ENCODE results near the gene STIM1.
"Not testable (repeated sequence)": the region's sequence is repeated elsewhere in the genome, so short reads cannot be mapped to it uniquely, and the experiment has no call there.

The STIM1 gene

DNA sequence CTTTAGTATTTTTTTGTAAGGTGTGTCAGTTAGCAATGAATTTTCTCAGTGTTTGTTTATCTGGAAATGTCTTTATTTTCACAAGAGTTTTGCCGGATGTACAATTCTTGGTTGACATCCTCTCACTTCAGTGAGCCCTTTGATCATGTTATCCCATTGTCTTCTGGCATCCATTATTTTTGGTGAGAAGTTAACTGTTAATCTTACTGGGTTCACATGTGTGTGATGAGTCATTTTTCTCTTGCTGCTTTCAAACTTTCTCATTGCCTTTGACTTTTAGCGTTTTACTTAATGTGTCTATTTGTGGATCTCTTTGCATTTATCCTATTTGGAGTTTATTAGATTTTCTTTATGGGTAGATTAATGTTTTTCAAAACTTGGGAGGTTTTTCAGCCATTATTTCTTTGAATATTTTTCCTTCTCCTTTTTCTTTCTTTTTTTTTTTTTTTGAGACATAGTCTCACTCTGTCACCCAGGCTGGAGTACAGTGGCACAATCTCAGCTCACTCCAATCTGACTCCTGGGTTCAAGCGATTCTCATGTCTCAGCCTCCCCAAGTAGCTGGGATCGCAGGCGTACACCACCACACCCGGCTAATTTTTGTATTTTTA is 138.7 kb downstream of the STIM1 start:
- Histone ChIP-seq H3K4ac (ENCODE audit: low read depth, low read length) (no peak overlapping the region), H3K9ac (ENCODE audit: low read length) (no peak overlapping the region), H2AK5ac (ENCODE audit: low read length) (no peak overlapping the region), H3K23ac (ENCODE audit: low read length) (no peak overlapping the region), H2BK15ac (replicated peaks; ENCODE audit: low read depth) (no peak overlapping the region), H3K27ac (ENCODE audit: low read depth, low read length) (no peak overlapping the region), H3K36me3 (ENCODE audit: control insufficient read depth, insufficient read depth, low read length) (no peaks in the 10 kb centered on the region), H3K27me3 (ENCODE audit: insufficient read depth, low read length, poor library complexity) (no peaks in the 10 kb centered on the region), H3K4me2 (ENCODE audit: low read length) (no peak overlapping the region), H3K4me1 (ENCODE audit: control insufficient read depth, low read depth, low read length) (no peaks in the 10 kb centered on the region), H3K4me3 (ENCODE audit: low read length) (no peak overlapping the region), H3K18ac (ENCODE audit: low read length) (no peak overlapping the region), H3K56ac (ENCODE audit: low read length) (no peak overlapping the region), H4K8ac (ENCODE audit: low read depth, low read length) (no peak overlapping the region), H4K5ac (ENCODE audit: low read length) (no peak overlapping the region), H2BK120ac (ENCODE audit: low read depth, low read length) (no peak overlapping the region), H3K79me1 (ENCODE audit: low read length) (no peaks in the 10 kb centered on the region), H2BK5ac (ENCODE audit: low read length) (no peak overlapping the region), H3K79me2 (ENCODE audit: control insufficient read depth, insufficient read depth, low read length) (no peaks in the 10 kb centered on the region)
- no CpG with 5 or more reads among the region's 6 CpGs for WGBS (ENCODE audit: extremely low coverage, insufficient coverage, low lambda C conversion rate)
- no peak for DNase-seq

DNA sequence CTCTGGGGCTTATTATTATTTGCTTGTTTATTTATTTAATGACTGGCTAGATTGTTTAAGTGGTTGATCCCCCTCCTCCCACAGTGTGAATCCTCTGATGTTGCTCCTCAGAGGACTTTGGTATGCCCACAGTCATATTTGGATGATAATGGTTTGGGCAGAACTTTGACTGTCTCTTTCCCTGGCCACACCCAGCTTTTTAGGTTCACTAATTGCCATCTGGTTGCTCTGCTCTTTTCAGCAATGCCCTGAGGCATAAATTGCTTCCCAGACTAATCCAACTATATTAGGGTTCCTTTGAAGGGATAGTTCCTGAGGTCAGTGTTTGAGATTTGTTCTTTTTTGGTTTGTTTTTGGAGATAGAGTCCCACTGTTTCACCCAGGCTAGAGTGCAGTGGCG is 139.8 kb downstream of the STIM1 start:
- H3K4me3 ChIP-seq (ENCODE audit: low read length), result no peak overlapping the region
- no peak overlapping the region for H3K9ac ChIP-seq (ENCODE audit: low read length)
- no CpG with 5 or more reads among the region's 1 CpG for WGBS (ENCODE audit: extremely low coverage, insufficient coverage, low lambda C conversion rate)
- H3K4me2 ChIP-seq (ENCODE audit: low read length), result no peak overlapping the region
- H2AK5ac ChIP-seq (ENCODE audit: low read length), result no peak overlapping the region
- no peaks in the 10 kb centered on the region for H3K4me1 ChIP-seq (ENCODE audit: control insufficient read depth, low read depth, low read length)
- no peak overlapping the region for H3K27ac ChIP-seq (ENCODE audit: low read depth, low read length)
- H2BK120ac ChIP-seq (ENCODE audit: low read depth, low read length), result no peak overlapping the region
- H3K23ac ChIP-seq (ENCODE audit: low read length), result no peak overlapping the region
- no peak overlapping the region for H4K5ac ChIP-seq (ENCODE audit: low read length)
- no peaks in the 10 kb centered on the region for H3K79me1 ChIP-seq (ENCODE audit: low read length)
- no peaks in the 10 kb centered on the region for H3K27me3 ChIP-seq (ENCODE audit: insufficient read depth, low read length, poor library complexity)
- H3K4ac ChIP-seq (ENCODE audit: low read depth, low read length), result no peak overlapping the region
- no peak overlapping the region for H2BK5ac ChIP-seq (ENCODE audit: low read length)
- DNase-seq, result no peak
- H3K18ac ChIP-seq (ENCODE audit: low read length), result no peak overlapping the region
- no peak overlapping the region for H2BK15ac ChIP-seq (replicated peaks; ENCODE audit: low read depth)
- H3K36me3 ChIP-seq (ENCODE audit: control insufficient read depth, insufficient read depth, low read length), result no peaks in the 10 kb centered on the region
- no peak overlapping the region for H3K56ac ChIP-seq (ENCODE audit: low read length)
- no peak overlapping the region for H4K8ac ChIP-seq (ENCODE audit: low read depth, low read length)
- no peaks in the 10 kb centered on the region for H3K79me2 ChIP-seq (ENCODE audit: control insufficient read depth, insufficient read depth, low read length)

DNA sequence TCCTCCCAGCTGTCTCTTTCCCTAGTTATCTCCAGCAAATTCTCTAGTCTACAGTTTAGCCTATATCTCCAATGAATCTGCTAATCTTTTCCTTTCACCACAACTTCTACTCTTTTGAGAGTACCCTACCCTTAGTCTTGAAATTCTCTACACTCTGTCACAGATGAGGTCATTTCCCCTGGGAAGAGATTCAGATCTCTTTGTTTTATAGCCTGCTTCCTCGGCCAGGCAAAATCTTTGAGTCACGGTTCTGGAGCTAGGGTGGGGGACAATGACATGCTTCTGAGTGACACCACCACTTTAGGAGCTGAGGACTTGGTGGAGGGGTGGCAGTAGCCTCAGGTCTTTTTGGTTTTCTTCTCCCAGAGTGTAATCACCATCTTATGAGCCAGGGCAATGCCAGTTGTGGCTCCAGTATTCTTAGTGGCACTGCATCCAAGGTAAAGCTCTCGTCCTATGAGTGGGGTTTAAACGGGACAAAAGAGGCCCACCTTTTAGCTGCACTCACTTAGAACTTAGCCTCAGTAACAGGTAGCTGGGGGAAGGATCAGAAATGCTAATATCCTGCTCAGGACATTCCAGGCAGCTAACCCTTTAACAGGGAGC is 140.6 kb downstream of the STIM1 start:
- Histone ChIP-seq H3K27me3 (ENCODE audit: insufficient read depth, low read length, poor library complexity) (no peaks in the 10 kb centered on the region), H3K18ac (ENCODE audit: low read length) (no peak overlapping the region), H3K23ac (ENCODE audit: low read length) (no peak overlapping the region), H2AK5ac (ENCODE audit: low read length) (no peak overlapping the region), H3K79me1 (ENCODE audit: low read length) (no peaks in the 10 kb centered on the region), H3K9ac (ENCODE audit: low read length) (no peak overlapping the region), H2BK15ac (replicated peaks; ENCODE audit: low read depth) (no peak overlapping the region), H3K4me2 (ENCODE audit: low read length) (no peak overlapping the region), H3K4me3 (ENCODE audit: low read length) (no peak overlapping the region), H3K27ac (ENCODE audit: low read depth, low read length) (no peak overlapping the region), H2BK5ac (ENCODE audit: low read length) (no peak overlapping the region), H2BK120ac (ENCODE audit: low read depth, low read length) (no peak overlapping the region), H3K4me1 (ENCODE audit: control insufficient read depth, low read depth, low read length) (no peaks in the 10 kb centered on the region), H4K5ac (ENCODE audit: low read length) (no peak overlapping the region), H3K79me2 (ENCODE audit: control insufficient read depth, insufficient read depth, low read length) (no peaks in the 10 kb centered on the region), H3K36me3 (ENCODE audit: control insufficient read depth, insufficient read depth, low read length) (no peaks in the 10 kb centered on the region), H3K4ac (ENCODE audit: low read depth, low read length) (no peak overlapping the region), H4K8ac (ENCODE audit: low read depth, low read length) (no peak overlapping the region), H3K56ac (ENCODE audit: low read length) (no peak overlapping the region)
- DNase-seq, result peak; percentile 74
- no CpG with 5 or more reads among the region's 4 CpGs for WGBS (ENCODE audit: extremely low coverage, insufficient coverage, low lambda C conversion rate)

DNA sequence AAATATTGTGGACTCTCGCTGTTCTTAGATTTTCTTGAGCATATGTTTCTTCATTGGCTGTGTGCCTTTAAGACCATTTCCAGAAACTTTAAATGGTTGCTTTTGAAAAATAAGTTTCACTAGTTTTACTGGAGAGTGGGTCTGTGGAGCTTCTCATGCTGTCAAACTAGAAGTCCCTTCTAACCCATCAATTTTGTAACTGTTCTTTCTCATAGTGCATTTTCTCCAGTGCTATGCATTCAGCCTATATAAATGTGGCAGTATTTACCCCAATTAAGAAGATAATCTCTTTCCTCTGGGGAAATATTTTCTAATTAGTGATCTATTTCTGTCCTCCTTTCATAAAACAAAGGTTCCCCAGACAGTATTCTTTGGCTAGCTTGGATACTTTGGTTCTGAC is 141.2 kb downstream of the STIM1 start:
- Histone ChIP-seq H3K23ac (ENCODE audit: low read length) (no peak overlapping the region), H3K4me3 (ENCODE audit: low read length) (no peak overlapping the region), H2AK5ac (ENCODE audit: low read length) (no peak overlapping the region), H3K27me3 (ENCODE audit: insufficient read depth, low read length, poor library complexity) (no peaks in the 10 kb centered on the region), H3K56ac (ENCODE audit: low read length) (no peak overlapping the region), H3K4ac (ENCODE audit: low read depth, low read length) (no peak overlapping the region), H2BK120ac (ENCODE audit: low read depth, low read length) (no peak overlapping the region), H4K8ac (ENCODE audit: low read depth, low read length) (no peak overlapping the region), H3K9ac (ENCODE audit: low read length) (no peak overlapping the region), H3K4me2 (ENCODE audit: low read length) (no peak overlapping the region), H3K79me1 (ENCODE audit: low read length) (no peaks in the 10 kb centered on the region), H3K4me1 (ENCODE audit: control insufficient read depth, low read depth, low read length) (no peaks in the 10 kb centered on the region), H3K18ac (ENCODE audit: low read length) (no peak overlapping the region), H3K27ac (ENCODE audit: low read depth, low read length) (no peak overlapping the region), H2BK5ac (ENCODE audit: low read length) (no peak overlapping the region), H4K5ac (ENCODE audit: low read length) (no peak overlapping the region), H3K79me2 (ENCODE audit: control insufficient read depth, insufficient read depth, low read length) (no peaks in the 10 kb centered on the region), H2BK15ac (replicated peaks; ENCODE audit: low read depth) (no peak overlapping the region), H3K36me3 (ENCODE audit: control insufficient read depth, insufficient read depth, low read length) (no peaks in the 10 kb centered on the region)
- no CpG with 5 or more reads among the region's 1 CpG for WGBS (ENCODE audit: extremely low coverage, insufficient coverage, low lambda C conversion rate)
- no peak for DNase-seq

DNA sequence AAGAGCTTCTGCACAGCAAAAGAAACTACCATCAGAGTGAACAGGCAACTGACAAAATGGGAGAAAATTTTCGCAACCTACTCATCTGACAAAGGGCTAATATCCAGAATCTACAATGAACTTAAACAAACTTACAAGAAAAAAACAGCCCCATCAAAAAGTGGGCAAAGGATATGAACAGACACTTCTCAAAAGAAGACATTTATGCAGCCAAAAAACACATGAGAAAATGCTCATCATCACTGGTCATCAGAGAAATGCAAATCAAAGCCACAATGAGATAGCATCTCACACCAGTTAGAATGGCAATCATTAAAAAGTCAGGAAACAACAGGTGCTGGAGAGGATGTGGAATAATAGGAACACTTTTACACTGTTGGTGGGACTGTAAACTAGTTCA is 149.3 kb downstream of the STIM1 start:
- H3K79me1 ChIP-seq (ENCODE audit: low read length); H3K79me2 ChIP-seq (ENCODE audit: control insufficient read depth, insufficient read depth, low read length); H3K4me3 ChIP-seq (ENCODE audit: low read length); H3K27ac ChIP-seq (ENCODE audit: low read depth, low read length); H4K5ac ChIP-seq (ENCODE audit: low read length); H2BK5ac ChIP-seq (ENCODE audit: low read length); H3K56ac ChIP-seq (ENCODE audit: low read length); H2BK120ac ChIP-seq (ENCODE audit: low read depth, low read length); H3K27me3 ChIP-seq (ENCODE audit: insufficient read depth, low read length, poor library complexity); H3K18ac ChIP-seq (ENCODE audit: low read length); H3K23ac ChIP-seq (ENCODE audit: low read length); H2AK5ac ChIP-seq (ENCODE audit: low read length); H3K4me1 ChIP-seq (ENCODE audit: control insufficient read depth, low read depth, low read length); H2BK15ac ChIP-seq (replicated peaks; ENCODE audit: low read depth); H4K8ac ChIP-seq (ENCODE audit: low read depth, low read length); DNase-seq; H3K9ac ChIP-seq (ENCODE audit: low read length); H3K4ac ChIP-seq (ENCODE audit: low read depth, low read length); H3K36me3 ChIP-seq (ENCODE audit: control insufficient read depth, insufficient read depth, low read length); H3K4me2 ChIP-seq (ENCODE audit: low read length): not testable (repeated sequence)
- no CpG with 5 or more reads among the region's 1 CpG for WGBS (ENCODE audit: extremely low coverage, insufficient coverage, low lambda C conversion rate)

Measured in mesendoderm (in vitro differentiated cells).